ENCODE data around the gene CPN2.

The CPN2 gene

DNA sequence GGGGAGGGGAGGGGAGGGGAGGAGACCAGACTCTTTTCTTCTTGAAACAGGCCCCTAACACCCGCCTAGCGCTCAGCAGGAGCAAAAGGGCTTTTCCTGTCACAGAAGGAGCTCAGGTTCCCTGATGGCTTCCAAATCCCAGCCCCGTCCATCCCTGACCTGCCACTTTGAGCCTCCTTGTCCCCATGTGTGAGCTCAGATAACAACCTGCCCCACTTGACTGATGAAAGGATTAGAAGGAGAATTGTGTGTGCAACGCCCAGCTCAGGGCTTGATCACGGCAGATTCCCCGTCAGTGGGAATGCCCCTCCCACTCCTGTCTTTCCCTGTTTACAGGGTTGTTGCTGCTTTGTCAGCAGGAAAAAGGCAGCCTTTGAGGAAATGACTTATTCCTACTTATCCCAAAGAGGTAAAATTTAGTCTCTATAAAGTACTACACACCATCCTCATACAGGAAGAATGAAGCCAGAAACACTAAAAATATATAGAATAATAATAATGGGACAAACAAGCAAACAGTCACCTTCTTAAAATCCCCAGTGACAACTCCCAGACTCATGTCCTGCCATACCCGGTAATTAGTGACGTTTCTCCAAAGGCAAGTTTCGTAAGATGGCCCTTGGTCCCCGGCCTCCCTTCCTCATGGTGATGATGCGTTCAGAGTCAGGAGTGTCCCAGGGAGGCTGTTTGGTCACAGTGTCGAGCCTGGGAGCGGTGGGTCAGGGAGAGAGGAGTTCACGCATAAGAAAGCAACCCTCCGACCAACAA, 24.5 kb upstream of the CPN2 start:
- H3K4me1 ChIP-seq (ENCODE audit: insufficient read depth, low read length, poor library complexity, severe bottlenecking): no peaks in the 10 kb centered on the region
- no peaks in the 10 kb centered on the region for H3K27me3 ChIP-seq (ENCODE audit: insufficient read depth, low read length, poor library complexity, severe bottlenecking)
- H3K4me2 ChIP-seq (ENCODE audit: low read depth, low read length, poor library complexity, severe bottlenecking): no peak overlapping the region
- TF ChIP-seq, protein P1, sequence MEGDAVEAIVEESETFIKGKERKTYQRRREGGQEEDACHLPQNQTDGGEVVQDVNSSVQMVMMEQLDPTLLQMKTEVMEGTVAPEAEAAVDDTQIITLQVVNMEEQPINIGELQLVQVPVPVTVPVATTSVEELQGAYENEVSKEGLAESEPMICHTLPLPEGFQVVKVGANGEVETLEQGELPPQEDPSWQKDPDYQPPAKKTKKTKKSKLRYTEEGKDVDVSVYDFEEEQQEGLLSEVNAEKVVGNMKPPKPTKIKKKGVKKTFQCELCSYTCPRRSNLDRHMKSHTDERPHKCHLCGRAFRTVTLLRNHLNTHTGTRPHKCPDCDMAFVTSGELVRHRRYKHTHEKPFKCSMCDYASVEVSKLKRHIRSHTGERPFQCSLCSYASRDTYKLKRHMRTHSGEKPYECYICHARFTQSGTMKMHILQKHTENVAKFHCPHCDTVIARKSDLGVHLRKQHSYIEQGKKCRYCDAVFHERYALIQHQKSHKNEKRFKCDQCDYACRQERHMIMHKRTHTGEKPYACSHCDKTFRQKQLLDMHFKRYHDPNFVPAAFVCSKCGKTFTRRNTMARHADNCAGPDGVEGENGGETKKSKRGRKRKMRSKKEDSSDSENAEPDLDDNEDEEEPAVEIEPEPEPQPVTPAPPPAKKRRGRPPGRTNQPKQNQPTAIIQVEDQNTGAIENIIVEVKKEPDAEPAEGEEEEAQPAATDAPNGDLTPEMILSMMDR (conservative IDR thresholded peaks at IDR 0.05; ENCODE audit: low read length): no peak
- TF ChIP-seq EZH2phosphoT487 (IDR thresholded peaks at IDR 0.05; ENCODE audit: borderline replicate concordance): no peak
- no peaks in the 10 kb centered on the region for H3K79me2 ChIP-seq (ENCODE audit: insufficient read depth, low read length)
- no peak overlapping the region for H3K9ac ChIP-seq (ENCODE audit: low read depth, low read length, poor library complexity, severe bottlenecking)
- H3K4me3 ChIP-seq (ENCODE audit: low read length, poor library complexity, severe bottlenecking): no peak overlapping the region
- no peaks in the 10 kb centered on the region for H3K36me3 ChIP-seq (ENCODE audit: insufficient read depth, low read length)
- H3F3A ChIP-seq (ENCODE audit: low read depth): no peaks in the 10 kb centered on the region
- no peaks in the 10 kb centered on the region for H3K9me3 ChIP-seq (ENCODE audit: insufficient read depth, low read depth, low read length)
- H4K20me1 ChIP-seq (ENCODE audit: insufficient read depth, low read length, poor library complexity, severe bottlenecking): no peaks in the 10 kb centered on the region
- H2AFZ ChIP-seq (ENCODE audit: low read length): no peak overlapping the region
- H3K9me2 ChIP-seq (replicated peaks; ENCODE audit: low read depth, low read length): no peaks in the 10 kb centered on the region

DNA sequence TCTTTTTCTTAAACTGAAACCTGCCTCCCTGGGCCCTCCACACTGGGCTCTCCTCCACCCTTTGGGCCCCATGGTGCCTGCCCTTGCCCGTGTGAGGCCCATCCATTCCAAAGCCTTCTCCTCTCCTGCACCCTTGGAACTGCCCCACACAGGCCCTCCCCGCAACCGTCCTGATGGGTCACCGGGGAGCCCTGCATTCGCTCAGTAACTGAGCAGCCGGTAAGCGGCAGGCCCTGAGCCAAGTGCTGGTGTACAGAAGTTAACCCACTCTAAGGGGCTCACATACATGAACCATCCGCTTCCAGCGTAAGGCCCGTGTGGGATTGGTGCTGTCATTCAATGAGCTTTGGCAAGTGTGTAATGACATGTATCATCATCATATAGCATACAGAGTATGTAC, 23.8 kb upstream of the CPN2 start:
- Histone ChIP-seq H3K79me2 (ENCODE audit: insufficient read depth, low read length) (no peaks in the 10 kb centered on the region), H3K4me1 (ENCODE audit: insufficient read depth, low read length, poor library complexity, severe bottlenecking) (no peaks in the 10 kb centered on the region), H3K27me3 (ENCODE audit: insufficient read depth, low read length, poor library complexity, severe bottlenecking) (no peaks in the 10 kb centered on the region), H3K4me2 (ENCODE audit: low read depth, low read length, poor library complexity, severe bottlenecking) (no peak overlapping the region), H3K4me3 (ENCODE audit: low read length, poor library complexity, severe bottlenecking) (no peak overlapping the region), H3K9ac (ENCODE audit: low read depth, low read length, poor library complexity, severe bottlenecking) (no peak overlapping the region), H3K9me3 (ENCODE audit: insufficient read depth, low read depth, low read length) (no peaks in the 10 kb centered on the region), H3K9me2 (replicated peaks; ENCODE audit: low read depth, low read length) (no peaks in the 10 kb centered on the region), H3K36me3 (ENCODE audit: insufficient read depth, low read length) (no peaks in the 10 kb centered on the region), H3F3A (ENCODE audit: low read depth) (no peaks in the 10 kb centered on the region), H2AFZ (ENCODE audit: low read length) (no peak overlapping the region), H4K20me1 (ENCODE audit: insufficient read depth, low read length, poor library complexity, severe bottlenecking) (no peaks in the 10 kb centered on the region)
- no peak for TF ChIP-seq EZH2phosphoT487 (IDR thresholded peaks at IDR 0.05; ENCODE audit: borderline replicate concordance)
- TF ChIP-seq, protein P1 (conservative IDR thresholded peaks at IDR 0.05; ENCODE audit: low read length): no peak

DNA sequence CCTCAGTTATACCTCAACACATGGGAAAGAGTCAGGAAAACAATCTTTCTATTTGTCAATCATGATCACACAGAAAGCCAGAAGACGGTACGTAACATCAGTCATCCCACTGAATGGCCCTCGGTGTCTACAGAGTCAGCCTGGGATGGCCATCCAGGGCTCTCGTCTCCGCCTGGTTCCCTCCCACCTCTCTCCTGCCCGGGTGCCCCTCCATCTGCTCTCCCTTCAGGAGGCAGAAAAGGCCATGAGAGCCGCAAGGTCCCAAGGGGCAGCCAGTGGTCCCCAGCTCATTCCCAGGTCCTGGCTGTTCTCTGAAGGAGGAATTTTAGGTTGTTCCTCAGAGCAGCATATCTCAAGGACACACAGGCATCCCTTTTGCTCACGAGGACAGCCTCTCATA, 22.8 kb upstream of the CPN2 start:
- Histone ChIP-seq H2AFZ (ENCODE audit: low read length) (no peak overlapping the region), H3K27me3 (ENCODE audit: insufficient read depth, low read length, poor library complexity, severe bottlenecking) (no peaks in the 10 kb centered on the region), H4K20me1 (ENCODE audit: insufficient read depth, low read length, poor library complexity, severe bottlenecking) (no peaks in the 10 kb centered on the region), H3K9me3 (ENCODE audit: insufficient read depth, low read depth, low read length) (no peaks in the 10 kb centered on the region), H3K9me2 (replicated peaks; ENCODE audit: low read depth, low read length) (no peaks in the 10 kb centered on the region), H3K36me3 (ENCODE audit: insufficient read depth, low read length) (no peaks in the 10 kb centered on the region), H3K4me2 (ENCODE audit: low read depth, low read length, poor library complexity, severe bottlenecking) (no peak overlapping the region), H3K9ac (ENCODE audit: low read depth, low read length, poor library complexity, severe bottlenecking) (no peak overlapping the region), H3K4me3 (ENCODE audit: low read length, poor library complexity, severe bottlenecking) (no peak overlapping the region), H3K4me1 (ENCODE audit: insufficient read depth, low read length, poor library complexity, severe bottlenecking) (no peaks in the 10 kb centered on the region), H3F3A (ENCODE audit: low read depth) (no peaks in the 10 kb centered on the region), H3K79me2 (ENCODE audit: insufficient read depth, low read length) (no peaks in the 10 kb centered on the region)
- no peak for TF ChIP-seq EZH2phosphoT487 (IDR thresholded peaks at IDR 0.05; ENCODE audit: borderline replicate concordance)
- TF ChIP-seq, protein P1 (conservative IDR thresholded peaks at IDR 0.05; ENCODE audit: low read length): no peak
